Bone marrow (tissue), 2 donors: ENCODE results near the gene PPAN.

Experiments used
- DNase-seq, 2 donors: peaks; one replicate each; lab custom pipeline; 2025; lab: John Stamatoyannopoulos, UW

The PPAN gene

GRCh38 chr19:10141479-10141878 is 35.3 kb downstream of the PPAN start:
- DNase-seq = no peak

DNA sequence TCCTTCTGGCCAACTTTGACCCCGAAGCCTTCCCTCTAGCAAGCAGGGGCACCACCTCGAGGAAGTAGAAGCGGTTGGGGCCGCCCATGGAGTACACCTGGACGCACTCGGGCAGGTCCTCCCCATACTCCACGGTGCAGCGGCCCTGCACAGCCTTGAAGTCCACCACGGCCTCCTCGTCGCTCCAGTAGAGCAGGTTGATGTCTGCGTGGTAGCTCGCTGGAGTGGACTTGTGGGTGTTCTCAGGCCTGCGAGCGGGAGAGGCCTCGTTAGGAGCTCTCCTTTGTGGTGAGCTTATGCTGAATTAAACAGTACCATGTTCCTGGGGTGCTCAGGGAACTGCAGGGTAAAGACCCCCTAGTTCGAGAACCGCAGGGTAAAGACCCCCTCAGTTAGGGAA is 35.8 kb downstream of the PPAN start:
- DNase-seq = no peak

DNA sequence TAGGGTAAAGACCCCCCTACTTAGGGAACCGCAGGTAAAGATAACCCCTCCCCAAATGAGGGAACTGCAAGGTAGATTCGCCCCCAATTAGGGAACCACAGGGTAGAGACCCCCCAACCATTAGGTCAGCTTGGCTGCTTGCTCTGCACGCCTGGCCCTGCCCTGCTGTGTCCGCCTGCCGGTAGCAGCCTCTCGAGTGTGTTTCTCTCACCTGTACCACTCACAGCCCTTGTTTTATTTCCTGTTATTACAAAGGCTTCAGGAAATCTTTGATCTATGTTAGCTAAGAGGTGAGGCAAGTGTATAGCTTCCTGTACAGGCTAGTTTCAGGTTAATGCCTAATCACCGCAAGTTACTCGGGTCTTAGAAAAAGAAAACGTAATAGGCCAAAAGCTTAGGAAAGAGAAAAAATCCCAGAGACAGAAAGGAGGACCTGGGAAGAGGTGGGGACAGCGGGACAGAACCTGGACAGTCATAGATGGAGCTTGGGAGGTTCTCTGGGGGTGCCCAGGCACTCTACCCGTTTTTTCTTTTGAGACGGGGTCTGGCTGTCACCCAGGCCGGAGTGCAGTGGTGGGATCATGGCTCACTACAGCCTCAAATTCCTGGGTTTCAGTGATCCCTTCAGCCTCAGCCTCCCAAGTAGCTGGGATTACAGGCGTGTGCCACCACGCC is 36.7 kb downstream of the PPAN start:
- no peak for DNase-seq

- DNase-seq = no peak
These were observed 37.5 kb downstream of the PPAN start for GRCh38 chr19:10143681-10144080.

- DNase-seq = no peak
These were observed 38.2 kb downstream of the PPAN start for GRCh38 chr19:10144361-10144760.

DNA sequence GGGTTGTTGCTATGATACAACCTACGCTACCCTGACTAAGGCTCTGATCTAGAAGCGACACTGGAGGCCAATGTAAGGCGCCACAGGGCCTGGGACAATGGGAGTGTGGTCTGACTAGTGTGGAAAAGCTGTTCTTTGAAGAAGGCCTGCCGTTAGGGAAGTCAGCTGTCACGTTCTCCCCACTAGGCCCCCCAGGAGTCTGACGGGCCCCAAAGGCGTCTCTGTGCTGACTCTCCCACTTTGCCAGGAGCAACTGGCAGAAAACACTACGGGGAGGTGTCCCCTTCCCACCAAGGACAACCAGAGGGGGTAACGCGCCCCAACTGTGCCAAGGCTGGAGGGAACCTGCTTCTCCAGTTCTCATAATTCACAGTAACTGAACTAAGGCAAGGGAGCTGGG is 38.9 kb downstream of the PPAN start:
- DNase-seq = no peak

DNA sequence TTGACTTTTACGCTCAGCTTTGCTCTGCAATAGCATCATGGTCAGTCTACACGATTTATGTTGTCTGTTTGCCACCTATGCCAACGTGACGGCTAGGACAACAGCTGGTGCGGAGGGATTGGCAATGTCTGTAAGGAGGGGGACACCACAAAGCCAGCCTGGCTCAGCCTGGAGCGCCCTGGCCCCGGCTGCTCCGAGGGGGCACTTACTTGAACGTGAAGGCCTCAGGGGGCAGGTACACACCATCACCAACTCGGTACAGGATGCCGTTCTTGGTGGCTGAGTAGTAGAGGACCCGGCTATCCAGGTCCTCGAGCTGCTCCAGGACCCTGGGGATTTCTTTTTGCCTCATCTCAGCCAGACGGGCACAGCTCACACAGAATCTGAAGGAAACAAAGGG is 40.0 kb downstream of the PPAN start:
- DNase-seq = no peak

DNA sequence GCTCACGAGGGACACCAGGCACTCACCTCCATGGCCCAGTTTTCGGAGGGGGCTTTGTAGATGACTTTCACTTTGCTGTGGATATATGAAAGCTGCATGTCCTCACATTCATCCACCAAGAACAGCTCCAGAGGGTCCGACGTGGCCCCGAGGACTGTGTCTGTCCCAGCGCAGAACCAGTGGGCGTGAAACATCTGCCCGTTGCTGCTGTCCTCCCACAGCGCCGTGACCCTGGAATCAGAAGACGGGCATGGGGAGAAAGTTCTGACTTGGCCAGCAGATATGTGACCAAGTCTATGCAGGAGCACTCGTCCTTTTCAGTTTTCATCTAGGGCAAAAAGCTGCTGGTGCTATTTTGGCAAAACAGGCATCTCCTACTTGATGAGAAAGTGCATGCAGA is 43.3 kb downstream of the PPAN start:
- DNase-seq = no peak

DNA sequence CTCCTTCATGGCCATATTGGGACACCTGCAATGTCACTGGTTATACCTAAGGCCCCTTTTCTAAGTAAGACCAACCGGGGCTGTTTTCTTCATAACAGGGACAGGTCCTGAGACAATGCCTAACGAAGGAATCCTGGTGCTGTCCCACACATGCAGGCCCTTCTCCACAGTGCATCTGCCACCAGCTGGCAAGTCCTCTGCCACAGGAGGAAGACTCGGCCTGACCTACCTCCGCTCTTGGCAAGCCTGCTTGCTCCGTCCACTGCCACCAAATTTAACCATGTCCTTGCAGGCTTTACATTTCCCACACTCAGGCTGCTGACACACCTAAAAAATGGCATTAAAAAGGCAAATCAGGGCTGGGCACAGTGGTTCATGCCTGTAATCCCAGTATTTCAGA is 45.4 kb downstream of the PPAN start:
- DNase-seq = no peak

DNA sequence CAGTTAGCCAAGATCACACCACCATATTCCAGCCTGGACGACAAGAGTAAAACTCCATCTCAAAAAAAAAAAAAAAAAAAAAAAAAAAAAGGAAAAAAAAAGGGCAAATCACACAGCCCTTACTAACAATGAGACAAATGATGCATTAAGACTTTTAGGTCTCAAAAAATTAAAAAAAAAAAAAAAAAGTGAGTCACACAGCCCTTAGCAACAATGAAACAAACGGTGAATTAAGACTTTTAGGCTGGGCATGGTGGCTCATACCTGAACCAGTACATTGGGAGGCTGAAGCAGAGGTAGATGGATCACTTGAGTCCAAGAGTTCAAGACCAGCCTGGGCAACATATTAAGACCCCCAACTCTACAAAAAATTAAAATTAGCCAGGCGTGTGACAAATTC is 45.9 kb downstream of the PPAN start:
- no peak for DNase-seq

DNA sequence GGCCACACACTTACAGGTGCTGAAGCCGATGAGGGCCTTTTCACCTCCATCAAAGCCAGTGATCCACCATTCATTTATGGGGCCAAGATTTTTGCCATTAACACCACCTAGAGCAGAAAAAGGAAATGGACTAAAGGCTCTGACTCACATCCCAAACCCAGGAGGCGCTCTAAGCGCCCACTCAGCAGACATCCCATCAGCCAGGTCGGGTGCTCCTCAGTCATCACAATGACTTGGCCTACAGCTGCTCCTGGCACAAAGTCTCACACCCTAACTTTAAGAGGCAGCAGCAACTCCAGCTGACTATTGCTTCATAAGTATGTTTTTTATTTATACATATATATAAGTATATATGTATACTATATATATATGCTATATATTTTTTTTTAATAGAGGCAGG is 49.7 kb downstream of the PPAN start:
- no peak for DNase-seq

- no peak for DNase-seq
These were observed 51.9 kb downstream of the PPAN start for GRCh38 chr19:10158071-10158470.

GRCh38 chr19:10158485-10158884 is 52.3 kb downstream of the PPAN start:
- DNase-seq = no peak

DNA sequence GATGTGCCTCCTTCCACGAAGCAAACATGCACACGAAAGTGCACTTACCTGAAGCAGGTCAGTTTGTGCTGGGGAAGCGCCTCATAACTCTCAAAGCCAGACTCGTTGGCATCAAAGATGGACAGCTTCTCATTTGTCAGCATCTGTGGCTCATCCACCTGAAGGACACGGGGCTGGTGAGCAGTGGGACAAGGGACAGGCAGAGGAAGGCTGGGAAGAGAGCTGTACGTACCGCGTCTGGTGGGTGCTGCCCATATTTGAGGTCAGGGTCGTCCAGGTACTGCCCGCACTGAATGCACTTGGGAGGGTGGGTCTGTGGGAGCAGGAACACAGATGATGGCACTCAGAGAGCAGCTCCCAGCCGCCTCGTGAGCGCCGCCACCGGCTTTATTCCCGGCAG is 53.4 kb downstream of the PPAN start:
- no peak for DNase-seq
